NCI-H2107 (cell line): ENCODE results near the gene SAA4.
"Not testable (repeated sequence)": the region's sequence is repeated elsewhere in the genome, so short reads cannot be mapped to it uniquely, and the experiment has no call there.

Experiments used
- DNase-seq: peaks from one replicate; lab custom pipeline; 2025; lab: John Stamatoyannopoulos, UW

SAA4 gene

GRCh38 chr11:18246379-18247190, 10.0 kb upstream of the SAA4 start:
- DNase-seq, result not testable (repeated sequence)

GRCh38 chr11:18245396-18245795, 8.8 kb upstream of the SAA4 start:
- DNase-seq, result no peak

- DNase-seq, result no peak
These were observed 7.3 kb upstream of the SAA4 start for GRCh38 chr11:18243783-18244362.

- DNase-seq, result no peak
These were observed 3.1 kb upstream of the SAA4 start for GRCh38 chr11:18239655-18240054.

- DNase-seq, result no peak
These were observed 938 bp downstream of the SAA4 start for GRCh38 chr11:18235394-18236334.

GRCh38 chr11:18233912-18234311, 2.7 kb downstream of the SAA4 start:
- no peak for DNase-seq

- no peak for DNase-seq
These were observed 5.7 kb downstream of the SAA4 start for GRCh38 chr11:18230859-18231258.

- DNase-seq, result no peak
These were observed 7.1 kb downstream of the SAA4 start for GRCh38 chr11:18229501-18229900.

GRCh38 chr11:18225913-18226312, 10.7 kb downstream of the SAA4 start:
- DNase-seq, result no peak

GRCh38 chr11:18223591-18224387, 12.8 kb downstream of the SAA4 start:
- DNase-seq, result no peak

- no peak for DNase-seq
These were observed 13.7 kb downstream of the SAA4 start for GRCh38 chr11:18222814-18223421.

- DNase-seq, result no peak
These were observed 15.2 kb downstream of the SAA4 start for GRCh38 chr11:18221274-18221876.

GRCh38 chr11:18209058-18209457, 27.5 kb downstream of the SAA4 start:
- no peak for DNase-seq

GRCh38 chr11:18204771-18205170, 31.8 kb downstream of the SAA4 start:
- no peak for DNase-seq

- no peak for DNase-seq
These were observed 32.4 kb downstream of the SAA4 start for GRCh38 chr11:18204220-18204619.

- DNase-seq, result no peak
These were observed 32.9 kb downstream of the SAA4 start for GRCh38 chr11:18203723-18204122.

- DNase-seq, result not testable (repeated sequence)
These were observed 38.9 kb downstream of the SAA4 start for GRCh38 chr11:18197738-18198137.

GRCh38 chr11:18196532-18196931, 40.1 kb downstream of the SAA4 start:
- no peak for DNase-seq

- DNase-seq, result no peak
These were observed 43.6 kb downstream of the SAA4 start for GRCh38 chr11:18193010-18193409.

- no peak for DNase-seq
These were observed 45.2 kb downstream of the SAA4 start for GRCh38 chr11:18191376-18191775.
